Effector CD4-positive, alpha-beta T cell (primary cell): Measurements from ENCODE around the gene KLF18.
"Not testable (repeated sequence)": the region's sequence is repeated elsewhere in the genome, so short reads cannot be mapped to it uniquely, and the experiment has no call there.

Experiments
- DNase-seq: peaks from one replicate; pipeline ENCODE4 v3.0.0-alpha.2; 2020

The KLF18 gene

DNA sequence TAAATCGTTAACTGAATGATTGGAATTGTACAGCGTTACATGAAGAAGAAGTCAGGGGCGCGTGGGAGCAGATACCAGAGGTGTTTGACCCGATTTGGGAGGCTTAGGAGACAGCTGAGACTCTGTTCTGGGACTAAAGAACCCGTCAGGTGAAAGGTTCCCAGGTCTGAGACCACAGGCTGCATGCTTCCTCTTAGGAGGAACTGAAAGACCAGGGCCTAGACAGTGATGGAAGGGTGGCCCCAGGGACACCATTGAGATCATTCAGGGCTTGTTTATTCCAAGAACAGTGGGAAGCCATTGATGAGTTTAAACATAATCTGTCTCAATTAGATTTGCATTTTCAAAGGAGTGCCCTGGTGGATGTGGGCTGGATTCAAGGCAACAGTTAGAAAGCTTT is 21.9 kb downstream of the KLF18 start:
- DNase-seq = no peak

DNA sequence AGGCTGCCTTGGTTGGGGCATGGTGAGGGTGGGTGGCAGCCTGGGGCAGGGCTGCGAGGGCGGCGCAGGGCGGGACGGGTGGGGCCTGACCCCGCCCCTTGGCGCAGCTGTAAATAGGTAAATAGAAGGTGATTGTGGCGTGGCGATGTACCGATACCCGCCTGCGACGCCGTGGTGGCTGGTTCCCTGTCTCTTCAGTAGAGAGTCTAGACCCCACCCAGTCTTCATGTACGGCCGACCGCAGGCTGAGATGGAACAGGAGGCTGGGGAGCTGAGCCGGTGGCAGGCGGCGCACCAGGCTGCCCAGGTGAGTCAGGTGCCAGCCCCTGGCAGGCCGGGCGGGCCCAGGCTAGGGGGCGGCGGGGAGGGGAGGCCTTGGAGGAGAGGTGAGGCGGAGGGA is 22.7 kb downstream of the KLF18 start, which contains the start of gene KLF17:
Gene KLF17, plus strand, starts transcription at position 140 of the 400 bp plus-strand sequence. Its CDS starts 87 bp downstream, at position 227.
- no peak for DNase-seq

DNA sequence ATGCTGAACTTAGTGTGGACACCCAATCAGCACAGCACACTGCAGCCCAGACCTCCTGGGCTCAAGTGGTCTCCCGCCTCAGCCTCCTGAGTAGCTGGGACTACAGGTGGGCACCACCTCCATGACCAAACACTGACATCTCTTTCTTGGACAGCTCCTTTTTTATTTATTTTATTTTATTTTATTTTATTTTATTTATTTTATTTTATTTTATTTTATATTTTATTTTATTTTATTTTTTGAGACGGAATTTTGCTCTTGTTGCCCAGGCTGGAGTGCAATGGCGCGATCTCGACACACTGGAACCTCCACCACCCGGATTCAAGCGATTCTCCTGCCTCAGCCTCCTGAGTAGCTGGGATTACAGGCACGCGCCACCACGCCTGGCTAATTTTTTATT is 24.2 kb downstream of the KLF18 start:
- not testable (repeated sequence) for DNase-seq

DNA sequence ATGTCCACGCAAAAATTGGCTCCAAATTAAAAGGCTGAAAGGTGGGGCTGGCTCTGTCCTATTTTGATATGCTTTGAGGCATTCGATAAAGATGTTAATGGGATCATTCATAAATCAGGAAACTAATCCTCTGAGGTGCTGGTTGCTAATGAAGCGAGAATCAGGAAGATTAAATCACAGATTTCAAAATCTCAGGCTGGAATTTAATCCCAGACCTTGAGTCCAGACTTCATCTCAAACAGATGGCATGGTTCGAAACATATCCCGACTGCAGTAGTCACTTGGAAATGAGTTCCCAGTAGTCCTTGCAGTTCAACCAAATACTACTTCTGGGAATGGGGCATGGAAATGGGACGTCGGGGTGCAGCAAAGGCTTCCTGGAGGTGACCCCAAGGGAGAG is 27.3 kb downstream of the KLF18 start:
- DNase-seq = no peak

DNA sequence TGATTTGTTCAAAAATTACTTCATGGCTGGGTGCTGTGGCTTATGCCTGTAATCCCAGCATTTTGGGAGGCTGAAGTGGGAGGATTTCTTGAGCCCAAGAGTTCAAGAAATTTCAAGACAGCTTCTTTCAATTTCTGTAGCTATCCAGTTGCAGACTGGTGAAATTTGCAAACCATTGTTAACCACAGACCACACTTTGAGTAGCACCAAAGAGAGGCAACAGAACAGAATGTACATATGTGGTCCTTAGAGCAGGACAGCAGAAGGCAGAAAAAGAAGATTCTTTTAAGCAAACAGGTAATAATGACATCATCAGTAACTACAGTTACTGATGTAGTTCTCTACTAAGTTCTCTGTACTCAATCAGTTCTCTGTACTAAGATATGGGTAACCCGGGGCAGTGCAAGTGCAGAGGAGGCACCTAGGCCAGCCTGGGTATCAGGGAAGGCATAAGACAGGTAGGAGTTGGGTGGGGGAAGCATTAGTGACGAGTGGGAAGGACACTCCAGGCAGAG is 28.3 kb downstream of the KLF18 start:
- no peak for DNase-seq

DNA sequence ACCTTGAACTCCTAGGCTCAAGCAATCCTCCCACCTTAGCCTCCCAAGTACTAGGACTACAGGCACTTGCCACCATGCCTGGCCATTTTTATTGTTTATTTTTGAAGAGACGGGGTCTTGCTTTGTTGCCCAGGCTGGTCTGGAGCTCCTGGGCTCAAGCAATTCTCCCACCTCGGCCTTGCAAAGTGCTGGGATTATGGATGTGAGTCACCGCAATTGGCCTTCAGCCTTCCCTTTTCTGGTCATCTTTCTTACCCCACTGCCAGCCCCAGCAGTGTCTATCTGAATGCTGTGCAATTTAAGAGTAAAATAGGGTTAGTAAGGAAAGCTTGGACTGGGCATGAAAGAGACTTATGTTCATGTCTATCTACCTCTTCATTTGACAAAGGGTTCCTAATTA is 28.9 kb downstream of the KLF18 start:
- DNase-seq = no peak

DNA sequence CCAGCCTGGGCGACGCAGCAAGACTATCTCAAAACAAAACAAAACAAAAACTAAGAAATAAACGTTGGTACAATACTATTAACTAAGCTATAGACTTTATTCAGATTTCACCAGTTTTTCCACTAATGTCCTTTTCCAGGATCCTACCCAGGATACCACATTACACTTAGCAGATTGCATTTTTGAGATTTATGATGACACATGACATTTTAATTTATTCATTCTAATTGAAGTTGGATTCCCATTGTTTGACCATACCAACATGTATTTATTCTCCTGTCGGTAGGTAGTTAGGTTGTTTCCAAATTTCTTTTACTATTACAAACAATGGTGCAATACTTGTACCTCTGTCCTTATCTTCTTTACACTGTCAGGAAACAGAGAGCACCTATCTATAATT is 29.6 kb downstream of the KLF18 start:
- DNase-seq = no peak

DNA sequence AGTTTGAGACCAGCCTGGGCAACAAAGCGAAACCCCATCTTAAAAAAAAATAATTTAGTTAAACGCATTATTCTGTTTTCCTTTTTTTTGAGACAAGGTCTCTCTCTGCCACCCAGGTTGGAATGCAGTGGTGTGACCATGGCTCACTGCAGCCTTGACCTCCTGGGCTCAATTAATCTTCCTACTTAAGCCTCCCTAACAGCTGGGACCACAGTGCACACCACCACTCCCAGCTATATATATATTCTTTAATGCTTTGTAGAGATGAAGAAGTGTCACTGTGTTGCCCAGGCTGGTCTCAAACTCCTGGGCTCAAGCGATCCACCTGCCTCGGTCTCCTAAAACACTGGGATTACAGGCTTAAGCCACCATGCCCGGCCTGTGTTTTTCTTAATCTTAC is 30.5 kb downstream of the KLF18 start:
- no peak for DNase-seq

DNA sequence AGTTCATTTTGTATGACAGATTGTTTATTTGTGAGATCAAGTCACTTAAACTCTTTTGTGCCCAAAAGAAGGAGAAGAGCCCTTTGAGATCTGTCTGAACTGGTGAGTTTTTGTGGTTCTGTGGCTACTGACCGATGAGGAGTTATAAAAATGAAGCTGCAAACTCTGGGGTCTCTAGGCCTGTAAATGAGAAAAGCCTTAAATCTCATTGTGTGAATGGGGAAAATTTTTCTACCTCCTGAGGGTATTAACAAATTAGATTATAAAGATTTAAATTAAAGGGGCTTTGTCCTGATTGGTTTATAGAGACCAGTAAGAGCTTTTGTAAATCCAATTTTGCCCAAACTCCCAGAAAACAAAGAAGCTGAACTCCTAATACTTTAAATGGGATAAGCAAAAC is 32.5 kb downstream of the KLF18 start:
- no peak for DNase-seq

DNA sequence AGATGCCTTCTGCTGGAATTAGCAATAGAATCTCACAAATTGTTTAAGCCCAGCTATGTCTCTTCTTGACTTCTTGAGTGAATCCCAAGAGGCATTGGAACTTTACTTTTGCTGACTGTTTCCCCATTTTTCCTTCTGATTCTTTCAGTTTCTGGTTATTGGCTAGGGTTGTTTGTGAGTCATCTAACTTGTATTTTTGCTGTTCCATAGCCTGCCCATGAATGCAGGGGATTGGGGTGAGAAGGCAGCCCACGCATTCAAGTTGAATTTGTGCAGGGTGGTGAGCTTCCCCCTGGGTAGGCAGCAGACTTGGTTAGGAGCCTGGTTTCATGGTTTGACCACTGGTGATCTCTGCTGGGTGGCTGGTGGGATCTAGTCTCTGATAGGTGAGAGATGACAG is 33.2 kb downstream of the KLF18 start:
- no peak for DNase-seq

DNA sequence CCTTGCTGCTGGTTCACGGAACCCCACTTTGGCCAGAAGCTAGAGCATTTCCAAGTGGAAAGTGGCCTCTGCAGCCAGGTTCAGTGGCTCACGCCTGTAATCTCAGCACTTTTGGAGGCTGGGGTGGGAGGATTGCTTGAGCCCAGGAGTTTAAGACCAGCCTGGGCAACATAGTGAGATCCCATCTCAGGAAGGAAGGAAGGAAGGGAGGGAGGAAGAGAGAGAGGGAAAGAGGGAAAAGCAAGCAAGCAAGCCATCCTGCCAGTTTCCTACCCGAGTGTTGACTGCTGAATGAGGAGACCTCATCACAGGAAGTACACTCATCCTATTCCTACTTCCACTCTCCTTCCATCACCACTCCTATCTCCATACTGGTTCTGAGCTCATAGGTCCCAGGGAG is 35.6 kb downstream of the KLF18 start:
- no peak for DNase-seq

DNA sequence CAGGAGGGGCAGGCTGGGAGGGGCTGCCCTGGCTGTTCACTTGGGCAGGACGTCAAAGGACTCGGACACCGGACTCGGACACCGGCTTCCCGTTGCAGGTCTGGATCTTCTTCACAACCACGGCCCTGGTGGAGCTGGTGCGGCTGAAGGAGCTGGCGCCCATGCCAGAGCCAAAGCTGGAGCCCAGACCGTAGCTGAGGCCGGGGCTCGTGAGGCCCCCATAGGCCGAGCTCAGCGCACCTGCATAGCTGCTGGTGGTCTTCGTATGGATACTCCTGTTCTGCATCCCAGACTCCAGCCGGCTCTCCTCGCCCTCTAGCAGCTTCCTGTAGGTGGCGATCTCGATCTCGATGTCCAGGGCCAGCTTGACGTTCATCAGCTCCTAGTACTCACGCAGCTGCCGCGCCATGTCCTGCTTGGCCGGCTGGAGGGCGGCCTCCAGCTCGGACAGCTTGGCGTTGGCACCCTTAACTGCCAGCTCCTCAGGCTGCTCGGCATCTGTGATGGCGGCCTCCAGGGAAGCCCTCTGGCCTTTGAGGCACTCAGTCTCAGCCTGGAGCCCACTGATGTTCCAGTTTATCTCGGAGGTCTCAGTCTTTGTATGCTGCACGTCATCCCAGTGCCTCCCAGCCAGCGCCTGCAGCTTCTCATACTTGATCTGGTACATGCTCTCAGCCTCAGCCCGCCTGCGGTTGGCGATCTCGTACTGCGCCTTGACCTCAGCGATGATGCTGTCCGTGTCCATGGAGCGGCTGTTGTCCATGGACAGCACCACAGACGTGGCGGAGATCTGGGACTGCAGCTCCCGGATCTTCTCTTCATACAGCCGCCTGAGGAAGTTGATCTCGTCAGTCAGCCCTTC is 37.9 kb downstream of the KLF18 start:
- DNase-seq = no peak

DNA sequence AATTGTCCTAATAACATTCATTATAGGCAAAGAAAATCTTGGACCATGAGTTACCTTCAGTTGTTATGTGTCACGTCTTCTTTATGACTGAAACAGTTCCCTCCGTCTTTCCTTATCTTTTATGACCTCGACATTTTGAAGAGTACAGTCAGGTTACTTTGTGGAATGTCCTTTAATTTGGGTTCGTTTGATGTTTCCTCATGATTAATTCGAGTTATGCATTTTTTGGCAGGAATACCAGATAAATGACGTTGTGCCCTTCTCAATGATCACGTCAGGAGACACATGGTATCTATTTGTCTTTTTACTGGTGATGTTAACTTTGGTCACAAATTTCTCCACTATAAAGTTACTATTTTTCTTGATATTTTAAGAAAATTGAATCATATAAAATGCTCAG is 40.1 kb downstream of the KLF18 start:
- no peak for DNase-seq

DNA sequence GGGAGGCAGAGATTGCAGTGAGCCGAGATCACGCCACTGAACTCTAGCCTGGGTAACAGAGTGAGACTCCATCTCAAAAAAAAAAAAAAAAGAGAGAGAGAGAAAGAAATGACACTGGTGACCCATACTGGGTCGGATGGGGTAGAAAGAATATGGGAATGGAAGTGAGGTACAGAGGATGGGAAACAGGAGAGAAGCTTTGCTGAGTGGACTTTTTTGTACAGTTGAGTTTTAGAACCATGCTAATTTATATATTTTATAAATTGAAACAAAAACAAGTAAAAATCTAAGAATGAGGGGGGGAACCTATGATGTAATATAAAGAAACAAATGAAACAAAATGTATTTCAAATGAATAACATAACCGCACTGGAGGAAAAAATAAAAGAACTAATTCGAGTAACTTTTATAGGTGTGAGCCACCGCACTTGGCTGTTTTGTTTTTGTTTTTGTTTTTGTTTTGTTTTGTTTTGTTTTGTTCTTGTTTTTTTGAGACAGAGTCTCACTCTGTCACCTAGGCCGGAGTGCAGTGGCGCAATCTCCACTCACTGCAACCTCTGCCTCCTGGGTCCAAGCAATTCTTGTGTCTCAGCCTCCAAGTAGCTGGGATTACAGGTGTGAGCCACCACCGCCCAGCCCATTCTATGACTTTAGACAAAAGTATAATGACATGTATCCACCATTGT is 41.1 kb downstream of the KLF18 start:
- DNase-seq = no peak

DNA sequence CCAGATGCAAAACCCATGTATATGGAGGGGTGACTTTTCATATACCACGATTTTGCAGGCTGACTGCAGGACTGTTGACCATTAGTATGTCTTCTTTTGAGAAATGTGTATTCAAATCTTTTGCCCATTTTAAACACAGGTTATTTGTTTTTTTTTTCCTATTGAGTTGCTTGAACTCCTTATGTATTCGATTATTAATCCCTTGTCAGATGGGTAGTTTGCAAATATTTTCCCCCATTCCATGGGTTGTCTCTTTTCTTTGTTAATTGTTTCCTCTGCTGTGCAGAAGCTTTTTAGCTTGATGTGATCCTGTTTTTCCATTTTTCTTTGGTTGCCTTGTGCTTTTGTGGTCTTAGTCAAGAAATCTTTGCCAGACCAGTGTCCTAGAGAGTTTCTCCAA is 47.4 kb downstream of the KLF18 start:
- no peak for DNase-seq

DNA sequence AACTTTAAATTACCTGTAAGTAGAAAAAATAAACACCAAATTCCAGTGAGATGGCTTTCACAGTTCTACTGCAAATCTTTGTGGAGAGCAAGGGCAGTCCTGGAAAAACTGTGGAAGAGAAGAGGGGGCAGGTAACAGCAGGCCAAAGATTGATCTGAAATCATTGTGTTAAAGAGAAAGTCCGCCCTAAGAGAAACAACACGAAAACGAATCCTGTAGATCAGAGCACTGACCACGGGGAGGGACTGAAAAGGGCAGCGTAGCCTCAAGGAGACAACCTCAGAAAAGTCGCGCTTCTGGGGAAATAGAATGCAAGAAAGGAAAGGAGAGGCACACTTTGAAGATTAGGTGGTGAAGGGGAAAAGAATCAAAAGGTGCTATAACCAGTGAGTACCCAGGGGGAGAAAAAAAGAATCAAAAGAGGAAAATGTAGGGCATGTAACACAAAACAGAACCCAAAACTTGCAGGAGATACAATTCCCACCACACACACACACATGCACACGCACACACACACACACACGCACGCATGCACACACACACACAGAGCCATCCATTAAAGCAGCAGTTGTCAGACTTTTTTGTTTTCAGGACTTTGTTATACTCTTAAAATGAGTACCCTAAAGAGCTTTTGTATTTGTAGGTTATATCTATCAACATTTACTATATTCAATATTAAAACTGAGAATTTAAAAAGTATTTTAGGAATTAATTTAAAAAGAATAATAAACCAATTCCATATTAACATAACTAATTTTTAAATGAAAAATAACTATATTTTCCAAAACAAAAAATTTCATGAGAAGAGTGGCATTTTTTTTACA is 50.8 kb downstream of the KLF18 start:
- DNase-seq = no peak

DNA sequence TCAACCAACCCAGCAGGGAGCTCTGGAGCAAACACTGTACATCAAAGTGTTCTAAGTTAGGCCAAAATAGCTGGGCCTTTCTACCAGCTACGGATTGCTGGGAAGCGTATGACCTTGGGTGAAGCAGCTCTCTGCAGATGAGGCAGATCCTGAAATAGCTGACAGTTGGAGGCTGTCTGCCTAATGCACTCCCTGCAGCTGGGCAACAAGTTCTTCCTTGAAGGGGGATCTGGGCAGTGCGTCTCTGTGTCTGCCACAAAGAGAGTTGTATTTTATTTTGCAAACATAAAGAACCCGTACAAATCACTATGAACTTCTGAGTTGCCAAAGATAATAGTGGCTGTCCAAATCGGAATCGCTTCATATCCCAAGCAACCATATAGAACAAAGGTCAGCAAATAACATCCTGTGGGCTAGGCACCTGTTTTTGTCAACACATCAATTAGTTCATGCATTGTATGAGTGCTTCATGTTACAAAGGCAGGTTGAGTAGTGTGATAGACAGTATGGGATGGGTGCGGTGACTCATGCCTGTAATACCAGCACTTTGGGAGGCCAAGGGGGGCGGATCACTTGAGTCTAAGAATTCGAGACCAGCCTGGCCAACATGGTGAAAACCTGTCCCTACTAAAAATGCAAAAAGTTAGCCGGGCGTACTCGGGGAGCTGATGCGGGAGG is 51.9 kb downstream of the KLF18 start:
- DNase-seq = no peak
